NT2/D1 (cell line): ENCODE measurements around the gene CREBZF.

Experiments used
- SUZ12 ChIP-seq: IDR thresholded peaks from 2 replicates; pipeline ENCODE4 v1.6.1; 2011; ENCODE audit not compliant: insufficient read length, insufficient read depth; ENCODE audit errors: extremely low read depth
- YY1 ChIP-seq: IDR thresholded peaks from 2 replicates; pipeline ENCODE4 v1.6.1; 2011; ENCODE audit not compliant: insufficient read length, insufficient read depth
- ZNF274 ChIP-seq: IDR thresholded peaks from 2 replicates; pipeline ENCODE4 v1.6.1; 2011; ENCODE audit warnings: mild to moderate bottlenecking, low read depth, low read length

GRCh38 chr11:85705800-85706199, 40.9 kb upstream of the CREBZF start:
- no peak for TF ChIP-seq ZNF274
- no peak for TF ChIP-seq YY1
- TF ChIP-seq SUZ12, result no peak
